A549 (cell line): ENCODE results near the gene CLTRN. TPM values are rescaled to one million over a fixed set of nuclear protein-coding genes. Genes with fewer than 3 reads are reported as not detected.
"Not testable (repeated sequence)": the region's sequence is repeated elsewhere in the genome, so short reads cannot be mapped to it uniquely, and the experiment has no call there.

Experiments
- ATAC-seq, 2 experiments: fragments of 200-7000 bp in 1 of 2; fragments of >200 bp in 1 of 2; cut with Nextera tagmentation in 1 of 2; cut with Tn5 transposase in 1 of 2; 3 replicates each; pipeline versions ENCODE4 v1.8.0 to v1.9.1; 2018 to 2020; ENCODE audit warnings: mild to moderate bottlenecking in 1 of 2, moderate library complexity in 1 of 2
- CTCF ChIA-PET: fragments of 300-600 bp; sonication (Branson Sonifier 250); formaldehyde crosslinking; extraction: SDS; loops from one replicate; lab custom pipeline; 2021; ENCODE audit warnings: antibody characterized with exemption, inconsistent platforms; lab: Yijun Ruan, JAX
- POLR2A ChIA-PET: fragments of 350-600 bp; formaldehyde crosslinking; extraction: SDS; loops from one replicate; lab custom pipeline; 2021; ENCODE audit warnings: antibody characterized with exemption, inconsistent platforms; lab: Yijun Ruan, JAX
- DNase-seq, 2 experiments: peaks; one replicate each; pipeline versions ENCODE4 v3.0.0 to v3.0.0-alpha.2; 2011 to 2016; ENCODE audit warnings: low read depth in 1 of 2, low spot score in 1 of 2
- FAIRE-seq: peaks from 2 replicates; lab custom pipeline; 2011; peaks lifted over from hg19 to GRCh38; lab: Jason Lieb, UNC
- H3K27ac ChIP-seq, 2 experiments: fragments of >200 bp; sonication (Bioruptor Twin); formaldehyde crosslinking; 3 replicates each; pipeline ENCODE4 v1.5.1; 2016 to 2017
- H3K4me1 ChIP-seq: fragments of >200 bp; sonication (Bioruptor Twin); formaldehyde crosslinking; 3 replicates; pipeline ENCODE4 v1.6.1; 2016
- H3K4me2 ChIP-seq: fragments of >200 bp; sonication (Bioruptor Twin); formaldehyde crosslinking; 3 replicates; pipeline ENCODE4 v1.6.1; 2016
- H3K4me3 ChIP-seq: fragments of >200 bp; sonication (Bioruptor Twin); formaldehyde crosslinking; 3 replicates; pipeline ENCODE4 v1.5.1; 2016
- H3K9me3 ChIP-seq: fragments of >200 bp; sonication (Bioruptor Twin); formaldehyde crosslinking; 3 replicates; pipeline ENCODE4 v1.6.1; 2016
- BHLHE40 ChIP-seq: IDR thresholded peaks from 2 replicates; pipeline ENCODE4 v1.6.1; 2012; ENCODE audit warnings: low read depth, low read length, inconsistent platforms
- CTCF ChIP-seq: fragments of >200 bp; sonication (Bioruptor Twin); formaldehyde crosslinking; IDR thresholded peaks from 3 replicates; pipeline ENCODE4 v1.5.1; 2016
- EHMT2 ChIP-seq: fragments of 200-600 bp; sonication (generic); IDR thresholded peaks from 2 replicates; pipeline ENCODE4 v1.6.1; 2016; ENCODE audit warnings: antibody characterized with exemption, low read depth, mild to moderate bottlenecking, moderate library complexity
- FOSB ChIP-seq: fragments of 250-450 bp; sonication (Bioruptor Pico); IDR thresholded peaks from 2 replicates; pipeline ENCODE4 v1.5.0; 2020; ENCODE audit warnings: mild to moderate bottlenecking, moderate library complexity
- HMGXB4 ChIP-seq: fragments of 250-450 bp; sonication (Bioruptor Pico); IDR thresholded peaks from 2 replicates; pipeline ENCODE4 v1.5.0; 2021; ENCODE audit warnings: mild to moderate bottlenecking, moderate library complexity, borderline replicate concordance
- HOXB5 ChIP-seq: fragments of 250-450 bp; sonication (Bioruptor Pico); IDR thresholded peaks from 2 replicates; pipeline ENCODE4 v1.5.0; 2020; ENCODE audit warnings: mild to moderate bottlenecking, moderate library complexity
- JUN ChIP-seq, 2 experiments: fragments of >200 bp; sonication (Bioruptor Twin); formaldehyde crosslinking; IDR thresholded peaks; 2 replicates in 1 of 2; 3 replicates in 1 of 2; pipeline ENCODE4 v1.6.1; 2016 to 2017
- KDM1A ChIP-seq: fragments of 200-600 bp; sonication (generic); IDR thresholded peaks from 2 replicates; pipeline ENCODE4 v1.6.1; 2016; ENCODE audit warnings: low read depth, mild to moderate bottlenecking
- MAFK ChIP-seq: fragments of 450-650 bp; IDR thresholded peaks from 2 replicates; pipeline ENCODE4 v1.6.1; 2014; ENCODE audit not compliant: partially characterized antibody
- MAX ChIP-seq: IDR thresholded peaks from 2 replicates; pipeline ENCODE4 v1.6.1; 2012
- PHF8 ChIP-seq: fragments of 200-600 bp; sonication (generic); IDR thresholded peaks from 2 replicates; pipeline ENCODE4 v1.6.1; 2016; ENCODE audit warnings: low read depth, mild to moderate bottlenecking, antibody characterized with exemption, moderate library complexity, borderline replicate concordance
- POLR2A ChIP-seq: IDR thresholded peaks from 2 replicates; pipeline ENCODE4 v1.6.1; 2012; ENCODE audit warnings: mild to moderate bottlenecking, low read length
- REST ChIP-seq: fragments of 200-600 bp; sonication (generic); IDR thresholded peaks from 2 replicates; pipeline ENCODE4 v1.6.1; 2016; ENCODE audit warnings: antibody characterized with exemption, mild to moderate bottlenecking, moderate library complexity
- SMC3 ChIP-seq: fragments of >200 bp; sonication (Bioruptor Twin); formaldehyde crosslinking; IDR thresholded peaks from 3 replicates; pipeline ENCODE4 v1.6.1; 2018; ENCODE audit warnings: inconsistent platforms
- SREBF2 ChIP-seq: fragments of 450-650 bp; IDR thresholded peaks from 2 replicates; pipeline ENCODE4 v1.6.1; 2014; ENCODE audit warnings: mild to moderate bottlenecking, moderate library complexity
- TP53 ChIP-seq: fragments of 250-450 bp; sonication (Bioruptor Pico); IDR thresholded peaks from 2 replicates; pipeline ENCODE4 v1.5.0; 2021; ENCODE audit warnings: mild to moderate bottlenecking, moderate library complexity
- ZNF302 ChIP-seq: fragments of 250-450 bp; sonication (Bioruptor Pico); IDR thresholded peaks from 2 replicates; pipeline ENCODE4 v1.9.0; 2021; ENCODE audit warnings: inconsistent platforms, mild to moderate bottlenecking, moderate library complexity
- WGBS: methylation state at CpG from one replicate; pipeline ENCODE4 v1.1.6; 2017; ENCODE audit errors: missing lambda C conversion rate; 5-methylcytosine and 5-hydroxymethylcytosine counted together
- polyA minus RNA-seq: library from RNA; depleted of rRNA, polyadenylated mRNA; stranded (reverse); fragments of >200 nt; gene quantifications from 2 replicates; pipeline ENCODE4 v1.2.3, GENCODE V29; 2011; rRNA and poly(A)+ RNA removed
- polyA plus RNA-seq, 4 experiments: library from polyadenylated mRNA; depleted of rRNA in 3 of 4; stranded (reverse); fragments of >200 nt; fragmentation: RNase III in 1 of 4; extraction: RNeasy Plus Mini Kit Qiagen cat#74134 plus additional on column Dnase treatment in 1 of 4; gene quantifications; 2 replicates in 3 of 4; 3 replicates in 1 of 4; pipeline ENCODE4 v1.2.3, GENCODE V29; 2011 to 2017

Gene CLTRN
- polyA plus RNA-seq (2011; rRNA removed) (2.5 and 2.6 TPM in 2 replicates), polyA plus RNA-seq (2017; fragmentation: RNase III; extraction: RNeasy Plus Mini Kit Qiagen cat#74134 plus additional on column Dnase treatment) (0.46 to 0.84 TPM (median 0.76 TPM) in 3 replicates), polyA minus RNA-seq (0.21 TPM in 1 of 2 replicates, not detected in the other)
- polyA plus RNA-seq (2012; cell fraction: cytosol; rRNA removed) = 0.52 and 0.57 TPM in 2 replicates
- polyA plus RNA-seq (2012; cell fraction: nucleus; rRNA removed) = 0.32 and 0.38 TPM in 2 replicates

- TF ChIP-seq POLR2A (no peak), MAX (peak; percentile 38; the same call in 1 of the 2 replicates)
- 39% methylated on average over 14 of the region's 14 CpGs for WGBS
- peaks cover 7% of the 10 kb centered on the region; the same call in 2 of the 3 replicates for H3K4me1 ChIP-seq
- FAIRE-seq (peak; percentile 82), ATAC-seq (peak in 1 of 2 experiments; percentile 54; a peak in 3 of 6 replicates), DNase-seq (peak in 1 of 2 experiments; percentile 24)
- peak within 1 kb of the TSS; percentile 18 for H3K4me2 ChIP-seq
- CTCF ChIA-PET = no interaction called here
- no peak within 1 kb of the TSS for H3K4me3 ChIP-seq
- no peaks in the 10 kb centered on the region for H3K9me3 ChIP-seq
- H3K27ac ChIP-seq = no peak within 1 kb of the TSS
- POLR2A ChIA-PET = no interaction called here
Measured at GRCh38 chrX:15664487-15665444, at the start of gene CLTRN. Gene CLTRN, minus strand, starts transcription at chrX:15664805. Its CDS starts 30 bp downstream, at chrX:15664775.

- ATAC-seq, DNase-seq, H3K4me3 ChIP-seq, POLR2A ChIA-PET, H3K4me2 ChIP-seq, H3K9me3 ChIP-seq, H3K27ac ChIP-seq, H3K4me1 ChIP-seq: not testable (repeated sequence)
- FAIRE-seq = peak; percentile 100
- 73% methylated on average over 5 of the region's 8 CpGs for WGBS
- CTCF ChIA-PET = interaction anchor here (1.1 kb wide), 1 partner anchor 63 kb away, joined by 3 read pairs; no protein-coding TSS in a partner anchor
Measured at GRCh38 chrX:15704273-15704672, 39.7 kb upstream of the CLTRN start.

GRCh38 chrX:15703809-15704208 is 39.2 kb upstream of the CLTRN start:
- FAIRE-seq, H3K4me1 ChIP-seq, H3K27ac ChIP-seq, H3K9me3 ChIP-seq, CTCF ChIA-PET, H3K4me3 ChIP-seq, H3K4me2 ChIP-seq, DNase-seq, POLR2A ChIA-PET: not testable (repeated sequence)
- no CpG with 5 or more reads among the region's 5 CpGs for WGBS
- ATAC-seq = peak; percentile 68 to 84; a peak in 5 of 6 replicates

GRCh38 chrX:15702488-15703371 is 38.1 kb upstream of the CLTRN start:
- CTCF ChIA-PET = interaction anchor here (0.9 kb wide), 1 partner anchor 15 kb away, joined by 3 read pairs; no protein-coding TSS in a partner anchor
- 98% methylated on average over 11 of the region's 40 CpGs for WGBS
- no peaks in the 10 kb centered on the region for H3K4me1 ChIP-seq
- H3K4me2 ChIP-seq = no peak overlapping the region
- DNase-seq (no peak), ATAC-seq (no peak), FAIRE-seq (no peak)
- H3K9me3 ChIP-seq = no peaks in the 10 kb centered on the region
- no peak overlapping the region for H3K27ac ChIP-seq
- POLR2A ChIA-PET = no interaction called here
- no peak overlapping the region for H3K4me3 ChIP-seq
- no peak for TF ChIP-seq BHLHE40
- TF ChIP-seq REST = no peak
- no peak for TF ChIP-seq SMC3
- no peak for TF ChIP-seq HOXB5
- no peak for TF ChIP-seq TP53 (CRISPR knock-in tag)
- TF ChIP-seq EHMT2 = no peak
- no peak for TF ChIP-seq FOSB (CRISPR knock-in tag)
- TF ChIP-seq SREBF2 = no peak
- TF ChIP-seq PHF8 = no peak
- TF ChIP-seq JUN (IDR thresholded peaks at IDR 0.05) = no peak
- TF ChIP-seq KDM1A = no peak
- TF ChIP-seq CTCF = no peak
- no peak for TF ChIP-seq HMGXB4 (CRISPR knock-in tag)
- TF ChIP-seq MAFK = no peak
- TF ChIP-seq ZNF302 (CRISPR knock-in tag) = no peak
